Astrocyte of the hippocampus (primary cell): Measurements from ENCODE around the gene RHOH.
"Not testable (repeated sequence)": the region's sequence is repeated elsewhere in the genome, so short reads cannot be mapped to it uniquely, and the experiment has no call there.

Experiments
- DNase-seq: peaks from one replicate; pipeline ENCODE4 v3.0.0; 2011; ENCODE audit warnings: low read depth, low spot score

RHOH gene

GRCh38 chr4:40261231-40262076 lies 64.6 kb downstream of the RHOH start:
- no peak for DNase-seq

GRCh38 chr4:40262077-40262528 lies 65.3 kb downstream of the RHOH start:
- DNase-seq = no peak

GRCh38 chr4:40262861-40263260 lies 66.0 kb downstream of the RHOH start:
- no peak for DNase-seq

GRCh38 chr4:40264497-40264896 lies 67.7 kb downstream of the RHOH start:
- no peak for DNase-seq

- DNase-seq = peak; percentile 46
Observed at GRCh38 chr4:40264995-40265909, 68.4 kb downstream of the RHOH start.

- DNase-seq = no peak
Observed at GRCh38 chr4:40265910-40266274, 69.1 kb downstream of the RHOH start.

- no peak for DNase-seq
Observed at GRCh38 chr4:40269133-40269532, 72.3 kb downstream of the RHOH start.

GRCh38 chr4:40270609-40271008 lies 73.8 kb downstream of the RHOH start:
- DNase-seq = no peak

- no peak for DNase-seq
Observed at GRCh38 chr4:40275065-40275730, 78.4 kb downstream of the RHOH start.

- no peak for DNase-seq
Observed at GRCh38 chr4:40276546-40276945, 79.7 kb downstream of the RHOH start.

- DNase-seq = no peak
Observed at GRCh38 chr4:40280586-40280985, 83.8 kb downstream of the RHOH start.

GRCh38 chr4:40281099-40281498 lies 84.3 kb downstream of the RHOH start:
- DNase-seq = no peak

- DNase-seq = no peak
Observed at GRCh38 chr4:40281913-40282312, 85.1 kb downstream of the RHOH start.

GRCh38 chr4:40282857-40283256 lies 86.0 kb downstream of the RHOH start:
- not testable (repeated sequence) for DNase-seq

- no peak for DNase-seq
Observed at GRCh38 chr4:40283413-40283812, 86.6 kb downstream of the RHOH start.

- DNase-seq = peak; percentile 69
Observed at GRCh38 chr4:40283968-40284367, 87.1 kb downstream of the RHOH start.

- DNase-seq = no peak
Observed at GRCh38 chr4:40285692-40286091, 88.9 kb downstream of the RHOH start.

GRCh38 chr4:40288566-40288965 lies 91.7 kb downstream of the RHOH start:
- DNase-seq = no peak

GRCh38 chr4:40289366-40290188 lies 92.7 kb downstream of the RHOH start:
- no peak for DNase-seq

- not testable (repeated sequence) for DNase-seq
Observed at GRCh38 chr4:40290611-40291186, 93.9 kb downstream of the RHOH start.

- DNase-seq = no peak
Observed at GRCh38 chr4:40292313-40292759, 95.5 kb downstream of the RHOH start.
